ENCODE data around the gene FAM174B.

The FAM174B gene

DNA sequence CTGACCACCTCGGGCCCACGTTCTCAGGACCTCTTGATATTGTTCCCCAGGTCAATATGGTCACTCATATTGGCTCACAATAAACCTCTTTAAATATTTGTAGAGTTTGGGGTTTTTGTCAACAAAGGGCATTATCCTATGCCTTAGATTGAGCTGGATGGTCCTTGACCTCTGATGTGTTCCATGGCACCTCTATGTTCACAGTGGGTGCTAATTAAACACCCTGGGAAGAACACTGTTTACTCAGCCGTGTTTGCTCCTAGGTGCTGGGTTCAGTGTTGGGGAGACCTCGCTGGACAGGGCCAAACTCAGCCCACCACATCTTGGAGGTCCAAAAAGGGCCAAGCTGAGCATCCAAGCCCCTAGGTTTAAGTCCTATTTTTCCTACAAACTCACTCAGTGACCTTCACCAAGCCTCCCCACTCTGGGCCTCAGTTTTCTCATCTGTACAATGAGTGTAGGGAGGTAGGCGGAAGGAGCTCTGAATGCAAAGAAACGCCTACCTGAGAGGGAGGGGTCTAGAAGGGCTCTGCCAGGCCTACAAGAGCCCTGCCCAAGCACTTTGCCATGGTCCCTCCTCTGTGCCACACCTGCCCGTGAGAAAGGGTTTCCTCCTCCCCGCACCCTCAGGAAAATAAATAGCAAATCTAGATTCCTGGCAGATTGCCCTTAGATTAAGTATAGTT, 7.2 kb downstream of the FAM174B start:
- no peaks in the 10 kb centered on the region for H3K27me3 ChIP-seq (ENCODE audit: insufficient read depth, low read depth)
- H3K4me3 ChIP-seq (IDR thresholded peaks at IDR 0.05; ENCODE audit: insufficient read depth, low read depth, low read length), result no peak overlapping the region
- H3K27ac ChIP-seq, result no peak overlapping the region
- no peak overlapping the region for H3K9ac ChIP-seq
- H2AFZ ChIP-seq (ENCODE audit: low read depth), result no peak overlapping the region
- H3K4me1 ChIP-seq (ENCODE audit: low read depth, poor library complexity, severe bottlenecking), result no peaks in the 10 kb centered on the region
- H3K36me3 ChIP-seq (ENCODE audit: insufficient read depth), result no peaks in the 10 kb centered on the region
- no peak overlapping the region for H3K4me2 ChIP-seq
- no peaks in the 10 kb centered on the region for H3K79me2 ChIP-seq (ENCODE audit: insufficient read depth, low read depth)
- TF ChIP-seq, protein P1, sequence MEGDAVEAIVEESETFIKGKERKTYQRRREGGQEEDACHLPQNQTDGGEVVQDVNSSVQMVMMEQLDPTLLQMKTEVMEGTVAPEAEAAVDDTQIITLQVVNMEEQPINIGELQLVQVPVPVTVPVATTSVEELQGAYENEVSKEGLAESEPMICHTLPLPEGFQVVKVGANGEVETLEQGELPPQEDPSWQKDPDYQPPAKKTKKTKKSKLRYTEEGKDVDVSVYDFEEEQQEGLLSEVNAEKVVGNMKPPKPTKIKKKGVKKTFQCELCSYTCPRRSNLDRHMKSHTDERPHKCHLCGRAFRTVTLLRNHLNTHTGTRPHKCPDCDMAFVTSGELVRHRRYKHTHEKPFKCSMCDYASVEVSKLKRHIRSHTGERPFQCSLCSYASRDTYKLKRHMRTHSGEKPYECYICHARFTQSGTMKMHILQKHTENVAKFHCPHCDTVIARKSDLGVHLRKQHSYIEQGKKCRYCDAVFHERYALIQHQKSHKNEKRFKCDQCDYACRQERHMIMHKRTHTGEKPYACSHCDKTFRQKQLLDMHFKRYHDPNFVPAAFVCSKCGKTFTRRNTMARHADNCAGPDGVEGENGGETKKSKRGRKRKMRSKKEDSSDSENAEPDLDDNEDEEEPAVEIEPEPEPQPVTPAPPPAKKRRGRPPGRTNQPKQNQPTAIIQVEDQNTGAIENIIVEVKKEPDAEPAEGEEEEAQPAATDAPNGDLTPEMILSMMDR (conservative IDR thresholded peaks at IDR 0.05; ENCODE audit: low read depth, low read length), result no peak
- H4K20me1 ChIP-seq (ENCODE audit: insufficient read depth), result no peaks in the 10 kb centered on the region

DNA sequence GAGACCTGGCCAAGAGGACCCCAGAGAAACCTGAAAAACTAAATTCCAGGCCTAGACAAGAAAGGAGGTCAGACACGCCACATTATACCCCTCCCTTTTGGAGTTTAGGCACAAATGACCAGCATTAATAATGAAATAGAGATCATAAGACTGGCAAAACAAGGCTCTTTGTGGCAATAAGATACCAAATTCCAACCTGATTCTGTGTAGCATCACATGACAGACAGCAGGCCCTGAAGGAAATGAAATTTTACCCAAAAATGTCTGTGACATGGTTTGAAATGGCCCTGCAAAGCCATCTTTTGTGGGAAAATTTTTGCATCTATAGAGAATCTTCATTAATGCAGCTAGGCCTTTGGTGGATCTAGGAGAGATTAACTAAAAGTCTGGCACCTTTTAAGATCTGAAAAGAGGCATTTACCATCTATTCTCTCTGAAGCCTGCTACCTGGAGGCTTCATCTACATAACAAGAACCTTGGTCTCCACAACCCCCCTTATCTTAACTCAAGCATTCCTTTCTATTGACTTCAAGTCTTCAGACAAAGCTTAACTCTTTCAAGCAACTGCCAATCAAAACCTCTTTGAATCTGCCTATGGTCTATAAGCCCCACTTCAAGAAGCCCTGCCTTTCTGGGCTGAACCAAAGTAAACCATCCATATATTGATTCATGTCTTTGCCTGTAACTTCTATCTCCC, 8.0 kb downstream of the FAM174B start:
- Histone ChIP-seq H3K4me1 (ENCODE audit: low read depth, poor library complexity, severe bottlenecking) (no peaks in the 10 kb centered on the region), H3K36me3 (ENCODE audit: insufficient read depth) (no peaks in the 10 kb centered on the region), H3K27me3 (ENCODE audit: insufficient read depth, low read depth) (no peaks in the 10 kb centered on the region), H2AFZ (ENCODE audit: low read depth) (no peak overlapping the region), H4K20me1 (ENCODE audit: insufficient read depth) (no peaks in the 10 kb centered on the region), H3K4me2 (no peak overlapping the region), H3K27ac (no peak overlapping the region), H3K9ac (no peak overlapping the region), H3K79me2 (ENCODE audit: insufficient read depth, low read depth) (no peaks in the 10 kb centered on the region), H3K4me3 (IDR thresholded peaks at IDR 0.05; ENCODE audit: insufficient read depth, low read depth, low read length) (no peak overlapping the region)
- TF ChIP-seq, protein P1 (conservative IDR thresholded peaks at IDR 0.05; ENCODE audit: low read depth, low read length), result no peak

DNA sequence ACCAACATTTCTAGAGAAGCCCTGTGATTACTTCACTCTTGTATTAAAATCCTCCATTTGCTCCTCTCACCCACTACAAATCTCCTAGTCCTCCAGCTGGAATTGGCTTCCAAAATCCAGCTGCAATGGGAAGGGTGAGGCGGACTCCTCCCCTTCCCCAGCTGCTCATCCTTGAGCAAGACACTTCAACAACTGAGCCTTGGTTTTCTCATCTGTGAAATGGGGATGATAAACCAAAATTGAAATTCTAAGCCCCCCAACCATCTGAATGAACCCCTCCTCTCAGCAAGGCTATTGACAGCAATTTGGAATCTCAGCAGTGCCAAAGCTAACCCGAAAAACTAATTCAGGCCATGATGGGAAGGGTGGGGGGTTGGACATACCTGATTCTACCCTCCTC, 9.4 kb downstream of the FAM174B start:
- Histone ChIP-seq H3K4me1 (ENCODE audit: low read depth, poor library complexity, severe bottlenecking) (no peaks in the 10 kb centered on the region), H4K20me1 (ENCODE audit: insufficient read depth) (no peaks in the 10 kb centered on the region), H3K4me2 (no peak overlapping the region), H3K79me2 (ENCODE audit: insufficient read depth, low read depth) (no peaks in the 10 kb centered on the region), H3K27me3 (ENCODE audit: insufficient read depth, low read depth) (no peaks in the 10 kb centered on the region), H3K36me3 (ENCODE audit: insufficient read depth) (no peaks in the 10 kb centered on the region), H3K9ac (no peak overlapping the region), H3K27ac (no peak overlapping the region), H2AFZ (ENCODE audit: low read depth) (no peak overlapping the region), H3K4me3 (IDR thresholded peaks at IDR 0.05; ENCODE audit: insufficient read depth, low read depth, low read length) (no peak overlapping the region)
- TF ChIP-seq, protein P1 (conservative IDR thresholded peaks at IDR 0.05; ENCODE audit: low read depth, low read length), result no peak

DNA sequence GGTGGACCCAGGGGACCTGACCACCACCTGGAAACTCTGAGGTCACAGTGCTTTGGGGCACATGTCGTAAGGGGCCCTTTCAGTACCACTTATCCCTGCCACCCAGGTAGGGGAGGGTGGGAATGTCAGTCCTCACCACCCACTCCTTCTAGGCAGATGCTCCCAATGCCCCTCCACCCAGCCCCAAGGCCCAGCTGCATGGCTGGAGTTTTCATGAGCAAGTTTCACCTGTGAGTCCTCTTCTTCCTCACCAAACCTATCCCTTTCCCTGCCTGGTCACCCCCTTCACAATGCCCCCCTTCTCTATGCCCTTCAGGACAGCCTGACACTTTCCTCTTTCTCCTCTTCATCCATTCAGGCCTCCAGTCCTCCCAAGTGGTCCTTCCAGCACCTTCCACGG, 9.8 kb downstream of the FAM174B start:
- Histone ChIP-seq H4K20me1 (ENCODE audit: insufficient read depth) (no peaks in the 10 kb centered on the region), H3K4me1 (ENCODE audit: low read depth, poor library complexity, severe bottlenecking) (no peaks in the 10 kb centered on the region), H3K79me2 (ENCODE audit: insufficient read depth, low read depth) (no peaks in the 10 kb centered on the region), H3K4me2 (no peak overlapping the region), H3K27ac (no peak overlapping the region), H3K36me3 (ENCODE audit: insufficient read depth) (no peaks in the 10 kb centered on the region), H3K9ac (no peak overlapping the region), H3K27me3 (ENCODE audit: insufficient read depth, low read depth) (no peaks in the 10 kb centered on the region), H3K4me3 (IDR thresholded peaks at IDR 0.05; ENCODE audit: insufficient read depth, low read depth, low read length) (no peak overlapping the region), H2AFZ (ENCODE audit: low read depth) (no peak overlapping the region)
- TF ChIP-seq, protein P1 (conservative IDR thresholded peaks at IDR 0.05; ENCODE audit: low read depth, low read length), result no peak
